Measurements from ENCODE around the gene SFTA2. TPM values are rescaled to one million over a fixed set of nuclear protein-coding genes. Genes with fewer than 3 reads are reported as not detected.

Gene SFTA2
- total and polyA plus RNA-seq, 10 of the 15 experiments (the other 5 are each of a cell fraction or from before 2014, with no cell fraction given) = 0.15 to 0.92 (median 0.33) TPM; not detected in 4

DNA sequence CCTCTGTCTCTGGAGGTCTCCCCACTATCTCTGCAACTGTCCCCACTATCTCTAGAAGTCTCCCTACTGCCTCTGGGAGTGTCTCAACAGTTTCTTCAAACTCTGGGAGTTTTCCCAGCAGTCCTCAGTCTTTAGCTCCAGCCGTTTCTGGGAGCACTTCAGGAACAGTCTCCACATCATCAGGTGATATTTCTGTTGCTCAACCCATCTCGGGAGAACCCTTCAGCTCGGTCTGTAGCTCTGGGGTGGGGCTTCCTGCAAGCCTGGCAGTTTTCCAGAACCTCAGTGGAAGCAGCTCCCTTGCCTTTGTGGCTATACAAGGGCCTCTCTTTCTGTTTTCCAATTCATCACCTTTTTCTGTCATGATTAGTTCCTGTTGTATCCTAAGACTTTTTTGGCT lies 3.0 kb upstream of the SFTA2 start (continued):
- TF ChIP-seq, protein P1, sequence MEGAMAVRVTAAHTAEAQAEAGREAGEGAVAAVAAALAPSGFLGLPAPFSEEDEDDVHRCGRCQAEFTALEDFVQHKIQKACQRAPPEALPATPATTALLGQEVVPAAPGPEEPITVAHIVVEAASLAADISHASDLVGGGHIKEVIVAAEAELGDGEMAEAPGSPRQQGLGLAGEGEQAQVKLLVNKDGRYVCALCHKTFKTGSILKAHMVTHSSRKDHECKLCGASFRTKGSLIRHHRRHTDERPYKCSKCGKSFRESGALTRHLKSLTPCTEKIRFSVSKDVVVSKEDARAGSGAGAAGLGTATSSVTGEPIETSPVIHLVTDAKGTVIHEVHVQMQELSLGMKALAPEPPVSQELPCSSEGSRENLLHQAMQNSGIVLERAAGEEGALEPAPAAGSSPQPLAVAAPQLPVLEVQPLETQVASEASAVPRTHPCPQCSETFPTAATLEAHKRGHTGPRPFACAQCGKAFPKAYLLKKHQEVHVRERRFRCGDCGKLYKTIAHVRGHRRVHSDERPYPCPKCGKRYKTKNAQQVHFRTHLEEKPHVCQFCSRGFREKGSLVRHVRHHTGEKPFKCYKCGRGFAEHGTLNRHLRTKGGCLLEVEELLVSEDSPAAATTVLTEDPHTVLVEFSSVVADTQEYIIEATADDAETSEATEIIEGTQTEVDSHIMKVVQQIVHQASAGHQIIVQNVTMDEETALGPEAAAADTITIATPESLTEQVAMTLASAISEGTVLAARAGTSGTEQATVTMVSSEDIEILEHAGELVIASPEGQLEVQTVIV (IDR thresholded peaks at IDR 0.05; ENCODE audit: borderline replicate concordance, partially characterized antibody) = no peak
- TF ChIP-seq ZBED1 (IDR thresholded peaks at IDR 0.05; ENCODE audit: borderline replicate concordance) (no peak), MTA2 (IDR thresholded peaks at IDR 0.05; ENCODE audit: low read depth) (no peak), BRCA1 (IDR thresholded peaks at IDR 0.05; ENCODE audit: low read depth, low read length) (no peak), ZNF24 (IDR thresholded peaks at IDR 0.05) (no peak)
- TF ChIP-seq, protein P2, sequence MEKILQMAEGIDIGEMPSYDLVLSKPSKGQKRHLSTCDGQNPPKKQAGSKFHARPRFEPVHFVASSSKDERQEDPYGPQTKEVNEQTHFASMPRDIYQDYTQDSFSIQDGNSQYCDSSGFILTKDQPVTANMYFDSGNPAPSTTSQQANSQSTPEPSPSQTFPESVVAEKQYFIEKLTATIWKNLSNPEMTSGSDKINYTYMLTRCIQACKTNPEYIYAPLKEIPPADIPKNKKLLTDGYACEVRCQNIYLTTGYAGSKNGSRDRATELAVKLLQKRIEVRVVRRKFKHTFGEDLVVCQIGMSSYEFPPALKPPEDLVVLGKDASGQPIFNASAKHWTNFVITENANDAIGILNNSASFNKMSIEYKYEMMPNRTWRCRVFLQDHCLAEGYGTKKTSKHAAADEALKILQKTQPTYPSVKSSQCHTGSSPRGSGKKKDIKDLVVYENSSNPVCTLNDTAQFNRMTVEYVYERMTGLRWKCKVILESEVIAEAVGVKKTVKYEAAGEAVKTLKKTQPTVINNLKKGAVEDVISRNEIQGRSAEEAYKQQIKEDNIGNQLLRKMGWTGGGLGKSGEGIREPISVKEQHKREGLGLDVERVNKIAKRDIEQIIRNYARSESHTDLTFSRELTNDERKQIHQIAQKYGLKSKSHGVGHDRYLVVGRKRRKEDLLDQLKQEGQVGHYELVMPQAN (conservative IDR thresholded peaks at IDR 0.05) = no peak

DNA sequence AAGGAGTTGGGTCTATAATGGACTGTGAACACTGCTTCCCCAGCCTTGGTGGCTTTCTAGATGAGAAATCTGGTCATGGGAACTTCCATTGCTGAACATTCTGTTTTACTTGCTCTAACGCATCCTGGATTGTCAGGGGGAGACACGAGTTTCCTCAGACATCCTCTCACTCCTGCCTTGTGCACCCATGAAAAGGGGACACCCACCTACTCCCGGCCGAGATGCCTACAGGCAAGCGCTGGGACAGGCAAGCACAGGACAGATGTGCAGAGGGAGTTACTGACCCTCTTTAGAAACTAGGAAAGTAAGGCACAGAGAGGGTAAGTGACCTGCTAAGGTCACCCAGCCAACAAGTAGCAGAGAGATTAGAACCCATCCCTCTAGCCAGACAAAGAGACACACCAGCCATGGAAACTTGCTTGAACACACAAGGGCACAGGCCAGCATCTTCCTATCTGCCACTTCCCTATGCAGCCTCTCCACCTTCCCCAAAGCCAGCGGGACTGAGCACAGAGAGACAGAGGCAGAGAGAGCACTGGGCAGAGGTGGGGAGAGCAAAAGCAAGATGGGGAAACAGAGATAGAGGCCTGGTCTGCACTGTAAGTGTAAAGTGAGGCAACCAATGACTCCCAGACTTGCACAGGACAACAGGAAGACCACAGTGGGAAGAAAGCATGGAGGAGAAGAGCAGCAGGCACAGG lies 845 bp upstream of the SFTA2 start:
- BruUV-seq (replicated peaks) = no TSS peak
- ChIA-PET POLR2A (no interaction called here), RAD21 (ENCODE audit: unreplicated experiment) (no interaction called here), SMC1A (ENCODE audit: uncharacterized antibody, unreplicated experiment) (no interaction called here), CTCF (no interaction called here)
- Histone ChIP-seq H2AFZ (ENCODE audit: control insufficient read depth, low read depth, low read length) (no peak overlapping the region), H3K4me3 (no peak overlapping the region), H3K9me3 (replicated peaks; ENCODE audit: control insufficient read depth, insufficient read depth, low read length) (no peaks in the 10 kb centered on the region), H3K36me3 (ENCODE audit: control insufficient read depth in 2 of 2, insufficient read depth in 2 of 2, low read length in 1 of 2) (no peaks in the 10 kb centered on the region; a peak in 1 of 4 replicates), H3K27me3 (replicated peaks in 1 of 2; ENCODE audit: control insufficient read depth in 2 of 2, insufficient read depth in 2 of 2, low read length in 1 of 2) (peaks cover 0 to 2% of the 10 kb centered on the region in 2 experiments; a peak in 1 of 4 replicates), H4K20me1 (ENCODE audit: control insufficient read depth, insufficient read depth) (no peaks in the 10 kb centered on the region), H3K9ac (ENCODE audit: control insufficient read depth, insufficient read depth, low read length) (no peak overlapping the region), H3K79me2 (ENCODE audit: control insufficient read depth, insufficient read depth, low read length) (no peaks in the 10 kb centered on the region), H3K4me2 (ENCODE audit: control insufficient read depth, insufficient read depth) (no peak overlapping the region), H3K4me1 (ENCODE audit: control insufficient read depth, insufficient read depth, low read length) (no peaks in the 10 kb centered on the region), H3K27ac (ENCODE audit: control insufficient read depth, insufficient read depth) (no peak overlapping the region)
- 19% methylated on average over 6 of the region's 6 CpGs for WGBS (ENCODE audit: insufficient coverage, insufficient replicate concordance, low lambda C conversion rate, missing lambda C conversion rate)
- ATAC-seq (no peak), DNase-seq (ENCODE audit: low read depth, low spot score) (no peak), FAIRE-seq (no peak)
- intact Hi-C loops (cut with micrococcal nuclease; ENCODE audit: unreplicated experiment) (no loop called here), in situ Hi-C loops (cut with MboI) (no loop called here)
- no peak for TF ChIP-seq PAX5 (IDR thresholded peaks at IDR 0.05; ENCODE audit: borderline replicate concordance, low read depth, low read length)
- TF ChIP-seq SREBF1 (IDR thresholded peaks at IDR 0.05; ENCODE audit: low read length) = no peak
- TF ChIP-seq PML (IDR thresholded peaks at IDR 0.05; ENCODE audit: low read length) = no peak
- no peak for TF ChIP-seq JUNB (IDR thresholded peaks at IDR 0.05)
- no peak for TF ChIP-seq MYB (IDR thresholded peaks at IDR 0.05; ENCODE audit: borderline replicate concordance, low read depth, low read length)
- no peak for TF ChIP-seq SMARCA5 (IDR thresholded peaks at IDR 0.05)
- TF ChIP-seq, protein P3, sequence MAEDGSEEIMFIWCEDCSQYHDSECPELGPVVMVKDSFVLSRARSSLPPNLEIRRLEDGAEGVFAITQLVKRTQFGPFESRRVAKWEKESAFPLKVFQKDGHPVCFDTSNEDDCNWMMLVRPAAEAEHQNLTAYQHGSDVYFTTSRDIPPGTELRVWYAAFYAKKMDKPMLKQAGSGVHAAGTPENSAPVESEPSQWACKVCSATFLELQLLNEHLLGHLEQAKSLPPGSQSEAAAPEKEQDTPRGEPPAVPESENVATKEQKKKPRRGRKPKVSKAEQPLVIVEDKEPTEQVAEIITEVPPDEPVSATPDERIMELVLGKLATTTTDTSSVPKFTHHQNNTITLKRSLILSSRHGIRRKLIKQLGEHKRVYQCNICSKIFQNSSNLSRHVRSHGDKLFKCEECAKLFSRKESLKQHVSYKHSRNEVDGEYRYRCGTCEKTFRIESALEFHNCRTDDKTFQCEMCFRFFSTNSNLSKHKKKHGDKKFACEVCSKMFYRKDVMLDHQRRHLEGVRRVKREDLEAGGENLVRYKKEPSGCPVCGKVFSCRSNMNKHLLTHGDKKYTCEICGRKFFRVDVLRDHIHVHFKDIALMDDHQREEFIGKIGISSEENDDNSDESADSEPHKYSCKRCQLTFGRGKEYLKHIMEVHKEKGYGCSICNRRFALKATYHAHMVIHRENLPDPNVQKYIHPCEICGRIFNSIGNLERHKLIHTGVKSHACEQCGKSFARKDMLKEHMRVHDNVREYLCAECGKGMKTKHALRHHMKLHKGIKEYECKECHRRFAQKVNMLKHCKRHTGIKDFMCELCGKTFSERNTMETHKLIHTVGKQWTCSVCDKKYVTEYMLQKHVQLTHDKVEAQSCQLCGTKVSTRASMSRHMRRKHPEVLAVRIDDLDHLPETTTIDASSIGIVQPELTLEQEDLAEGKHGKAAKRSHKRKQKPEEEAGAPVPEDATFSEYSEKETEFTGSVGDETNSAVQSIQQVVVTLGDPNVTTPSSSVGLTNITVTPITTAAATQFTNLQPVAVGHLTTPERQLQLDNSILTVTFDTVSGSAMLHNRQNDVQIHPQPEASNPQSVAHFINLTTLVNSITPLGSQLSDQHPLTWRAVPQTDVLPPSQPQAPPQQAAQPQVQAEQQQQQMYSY (CRISPR knock-in tag; IDR thresholded peaks at IDR 0.05) = no peak
- TF ChIP-seq, protein P2 (conservative IDR thresholded peaks at IDR 0.05) = no peak
